GM12874 (cell line): ENCODE results near the gene CD96.
A peak's percentile ranks its signal among the peaks of the same experiment; 100 is the strongest.

Experiments
- CTCF ChIP-seq: IDR thresholded peaks from 2 replicates; pipeline ENCODE4 v1.5.1; 2011; ENCODE audit warnings: low read depth, mild to moderate bottlenecking, control low read depth, low read length, moderate library complexity; ENCODE audit not compliant: insufficient read depth

CD96 gene

GRCh38 chr3:111668888-111669488 is 127.0 kb downstream of the CD96 start:
- TF ChIP-seq CTCF = peak; percentile 55; the same call in 1 of the 2 replicates

DNA sequence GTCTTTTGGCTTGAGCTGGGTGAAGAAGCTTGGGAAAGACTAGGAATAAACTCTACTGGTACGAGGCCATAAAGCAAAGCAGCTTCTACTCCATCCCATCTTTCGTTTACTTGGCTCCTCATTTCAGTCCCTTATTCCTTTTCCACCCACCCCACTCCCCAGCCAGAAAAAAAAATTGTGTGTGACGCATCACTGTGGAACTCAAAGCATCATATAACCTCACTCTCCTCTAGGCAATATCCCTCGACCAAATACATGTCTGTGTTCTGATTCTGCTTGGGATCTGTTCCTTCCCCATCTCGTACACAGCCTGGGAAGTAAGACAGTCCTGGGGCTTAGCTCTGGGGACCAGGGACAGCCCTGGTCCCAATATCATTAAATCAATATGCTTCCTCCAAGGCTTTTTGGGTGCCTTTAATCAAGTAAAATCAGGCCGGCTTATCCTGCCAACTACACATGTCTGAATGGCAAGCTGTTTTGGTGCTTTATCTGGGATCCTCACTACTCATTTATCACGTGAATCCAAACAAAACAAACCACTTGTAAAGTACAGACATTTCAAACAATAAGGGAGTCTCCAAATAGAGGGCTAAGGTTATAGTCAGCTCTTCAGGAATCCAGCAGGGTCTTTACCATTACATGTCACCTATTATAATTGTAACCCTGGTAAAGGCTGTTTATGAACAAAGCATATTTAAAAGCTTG is 128.1 kb downstream of the CD96 start:
- no peak for TF ChIP-seq CTCF

GRCh38 chr3:111675846-111676210 is 133.8 kb downstream of the CD96 start:
- TF ChIP-seq CTCF = no peak

GRCh38 chr3:111676211-111677006 is 134.4 kb downstream of the CD96 start:
- TF ChIP-seq CTCF = no peak

GRCh38 chr3:111677007-111677392 is 135.0 kb downstream of the CD96 start:
- TF ChIP-seq CTCF = no peak

DNA sequence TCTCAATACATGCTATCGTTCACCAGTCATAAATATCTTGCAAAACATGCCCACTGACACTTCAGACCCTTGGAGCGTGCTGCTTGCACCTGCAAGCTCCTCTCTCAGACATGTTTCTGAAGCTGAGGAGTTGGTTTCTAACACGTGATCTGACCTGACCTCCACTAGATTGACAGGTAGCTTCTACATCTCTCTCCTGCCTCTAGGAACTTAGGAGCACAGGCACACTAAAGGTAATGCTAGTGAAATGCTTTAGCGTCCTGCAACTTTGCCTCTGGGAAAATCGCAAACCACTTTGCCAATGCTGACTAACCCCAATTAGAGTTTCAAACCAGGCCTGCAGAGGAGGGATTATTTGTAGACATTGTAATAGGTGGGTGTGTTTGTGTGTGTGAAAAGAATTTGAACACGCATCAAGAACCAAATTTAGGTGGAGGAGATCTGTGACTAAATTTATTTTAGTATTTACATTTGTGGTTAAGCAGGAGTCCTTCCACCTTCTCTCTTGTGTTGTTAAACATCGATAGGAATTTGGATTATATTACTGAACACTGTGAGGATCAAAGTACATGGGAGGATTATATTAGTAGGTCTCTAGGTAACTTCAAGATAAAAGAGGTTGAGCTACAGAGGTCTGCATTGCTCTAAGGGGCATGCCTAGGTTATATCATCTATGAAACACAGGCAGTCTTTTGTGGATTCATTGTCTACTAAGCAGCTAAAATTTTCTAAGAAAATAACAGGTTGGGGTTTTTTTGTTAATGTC is 139.8 kb downstream of the CD96 start:
- no peak for TF ChIP-seq CTCF

- TF ChIP-seq CTCF = no peak
Measured at GRCh38 chr3:111684640-111685039, 142.6 kb downstream of the CD96 start.
